NCI-H1694 (cell line): ENCODE results near the gene IFNAR2.

Experiments used
- DNase-seq: peaks from one replicate; lab custom pipeline; 2025; lab: John Stamatoyannopoulos, UW

IFNAR2 gene

DNA sequence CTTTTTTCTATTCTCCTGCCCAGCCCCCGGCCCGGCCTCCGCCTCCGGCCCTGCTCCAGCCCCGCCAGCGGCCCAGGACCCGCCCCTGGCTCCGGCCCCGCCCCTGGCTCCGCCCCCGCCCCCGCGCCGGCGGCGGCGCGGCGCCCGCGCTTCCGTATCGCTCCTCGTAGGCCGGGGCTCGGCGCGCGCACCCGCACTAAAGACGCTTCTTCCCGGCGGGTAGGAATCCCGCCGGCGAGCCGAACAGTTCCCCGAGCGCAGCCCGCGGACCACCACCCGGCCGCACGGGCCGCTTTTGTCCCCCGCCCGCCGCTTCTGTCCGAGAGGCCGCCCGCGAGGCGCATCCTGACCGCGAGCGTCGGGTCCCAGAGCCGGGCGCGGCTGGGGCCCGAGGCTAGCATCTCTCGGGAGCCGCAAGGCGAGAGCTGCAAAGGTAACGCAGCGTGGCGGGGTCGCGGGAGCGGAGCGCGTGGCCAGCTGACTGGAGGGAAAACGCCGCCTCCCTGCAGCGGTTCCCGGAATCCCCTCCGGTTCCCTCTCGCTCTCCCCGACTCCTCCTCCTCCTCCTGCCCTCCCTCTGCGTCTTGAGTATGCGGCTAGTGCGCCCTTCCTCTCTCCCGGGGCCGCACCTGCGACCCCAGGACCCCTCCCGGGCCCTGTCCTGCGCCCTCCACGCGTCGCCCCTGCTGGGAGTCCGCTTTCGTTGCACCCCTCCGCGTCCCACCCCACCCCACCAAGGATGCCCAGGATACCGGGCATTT is at the start of gene IFNAR2:
Gene IFNAR2, plus strand, starts transcription at position 155 of the 761 bp plus-strand sequence. CDS start 11,985 bp downstream, outside the sequence.
- DNase-seq = no peak

DNA sequence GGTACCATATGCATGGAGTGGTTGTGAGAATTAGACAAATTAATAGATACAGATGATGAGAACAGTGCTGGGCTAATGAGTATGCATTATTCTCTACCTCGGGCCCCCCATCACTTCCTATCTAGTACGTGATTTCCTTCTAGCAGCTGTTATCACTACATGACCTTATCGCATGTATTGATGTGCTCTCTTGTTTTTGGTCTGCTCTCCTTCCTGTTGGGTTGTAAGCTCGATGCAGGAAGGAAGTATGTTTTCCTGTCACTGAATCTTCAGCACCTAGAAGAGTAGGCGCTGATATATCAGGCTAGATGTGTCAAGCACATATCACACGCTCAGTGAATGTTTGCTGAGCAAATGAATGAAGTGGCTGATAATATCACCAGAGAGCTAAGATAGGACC is 43.9 kb upstream of the IFNAR2 start:
- DNase-seq = no peak

DNA sequence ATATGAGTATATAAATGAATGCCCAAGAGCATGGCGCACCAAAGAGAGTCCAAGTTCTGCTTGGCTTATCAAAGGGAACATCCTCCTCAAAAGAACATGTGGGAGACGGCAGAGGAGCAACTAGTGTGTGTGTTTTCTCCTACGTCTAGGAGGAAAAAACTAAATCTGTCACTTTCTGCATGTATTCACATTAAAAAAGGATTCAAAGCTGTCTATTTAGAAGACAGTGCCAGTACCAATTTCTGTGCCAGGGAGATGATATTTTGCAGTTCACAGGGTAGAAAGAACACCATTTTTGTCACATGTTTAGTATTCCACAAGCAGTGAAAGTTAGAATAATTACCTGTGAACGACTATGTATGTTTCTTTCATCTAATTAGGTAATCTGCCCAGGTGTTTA is 42.5 kb upstream of the IFNAR2 start:
- no peak for DNase-seq

DNA sequence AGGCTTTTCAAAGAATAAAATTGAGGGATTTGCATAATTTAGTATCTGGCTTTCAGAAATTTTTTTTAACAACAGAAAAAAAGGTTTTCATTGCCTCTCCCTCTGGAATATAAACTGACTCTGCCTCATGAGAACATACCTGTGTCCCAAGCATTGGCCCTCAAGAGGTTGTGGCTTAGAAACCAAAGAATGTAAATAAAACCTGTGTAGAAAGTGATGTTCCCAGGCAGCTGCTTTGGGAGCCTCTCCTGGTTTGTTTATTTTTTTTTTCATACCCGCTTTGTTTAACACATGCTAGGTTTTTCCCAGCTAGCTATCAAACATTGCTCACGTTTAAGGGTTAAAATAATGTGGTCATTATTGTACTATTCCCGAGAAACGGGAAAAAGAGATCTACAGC is 40.5 kb upstream of the IFNAR2 start:
- no peak for DNase-seq

DNA sequence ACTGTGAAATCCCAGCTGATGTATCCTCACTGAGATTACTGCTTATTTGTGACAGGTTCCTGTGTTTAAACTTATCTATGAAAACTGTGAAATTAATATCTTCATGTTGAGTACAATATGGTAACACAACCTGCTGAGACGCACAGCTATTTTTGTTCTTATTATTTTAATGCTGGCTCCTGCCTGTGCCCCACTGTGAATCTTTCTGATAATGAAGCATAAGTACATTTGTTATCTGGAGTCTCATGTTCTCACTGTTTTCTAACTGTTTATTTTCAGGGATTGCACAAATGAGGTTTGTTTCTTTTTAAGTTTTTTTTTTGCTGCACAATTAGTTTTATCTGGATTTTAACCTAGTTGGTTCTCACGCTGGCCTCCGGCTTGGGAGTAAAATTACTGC is 39.9 kb upstream of the IFNAR2 start:
- no peak for DNase-seq

DNA sequence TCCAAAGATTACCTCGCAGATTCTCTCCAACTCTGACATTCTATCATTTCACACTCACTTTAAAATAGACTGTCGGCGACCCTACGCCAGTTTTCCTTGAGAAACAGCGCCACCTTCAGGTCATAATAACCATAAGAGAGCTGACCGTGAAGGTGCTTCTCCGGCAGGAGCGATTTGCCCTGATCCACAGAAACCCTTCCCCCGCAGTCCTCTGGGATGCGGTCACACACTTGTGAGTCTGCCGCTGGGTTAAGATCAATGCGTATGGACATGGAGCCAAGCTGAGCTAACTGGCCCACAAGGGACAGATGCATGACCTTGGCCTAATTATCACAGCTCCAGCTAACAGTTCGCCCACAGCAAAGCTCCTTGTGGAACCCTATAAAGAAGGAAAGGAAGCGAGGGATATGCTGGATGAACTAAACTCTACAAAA is 32.8 kb upstream of the IFNAR2 start:
- DNase-seq = peak; percentile 91

DNA sequence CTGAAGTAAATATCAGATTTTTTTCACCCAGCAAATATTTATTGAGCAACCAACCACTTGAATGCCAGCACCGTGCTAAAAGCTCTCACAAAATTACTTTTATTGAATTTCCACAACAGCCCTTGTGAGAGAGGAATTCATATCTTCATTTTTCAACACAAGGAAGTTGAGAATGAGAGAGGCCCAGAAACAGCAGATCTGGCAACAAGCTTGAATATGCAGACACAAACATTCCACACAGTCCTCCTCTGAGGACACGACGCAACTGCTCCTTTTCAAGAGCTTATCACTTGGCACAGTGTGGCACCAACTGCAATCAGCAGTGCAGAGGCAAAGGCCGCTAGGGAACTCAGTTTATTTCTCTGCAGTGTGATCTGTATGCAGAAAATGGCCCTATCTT is 32.2 kb upstream of the IFNAR2 start:
- DNase-seq = no peak

DNA sequence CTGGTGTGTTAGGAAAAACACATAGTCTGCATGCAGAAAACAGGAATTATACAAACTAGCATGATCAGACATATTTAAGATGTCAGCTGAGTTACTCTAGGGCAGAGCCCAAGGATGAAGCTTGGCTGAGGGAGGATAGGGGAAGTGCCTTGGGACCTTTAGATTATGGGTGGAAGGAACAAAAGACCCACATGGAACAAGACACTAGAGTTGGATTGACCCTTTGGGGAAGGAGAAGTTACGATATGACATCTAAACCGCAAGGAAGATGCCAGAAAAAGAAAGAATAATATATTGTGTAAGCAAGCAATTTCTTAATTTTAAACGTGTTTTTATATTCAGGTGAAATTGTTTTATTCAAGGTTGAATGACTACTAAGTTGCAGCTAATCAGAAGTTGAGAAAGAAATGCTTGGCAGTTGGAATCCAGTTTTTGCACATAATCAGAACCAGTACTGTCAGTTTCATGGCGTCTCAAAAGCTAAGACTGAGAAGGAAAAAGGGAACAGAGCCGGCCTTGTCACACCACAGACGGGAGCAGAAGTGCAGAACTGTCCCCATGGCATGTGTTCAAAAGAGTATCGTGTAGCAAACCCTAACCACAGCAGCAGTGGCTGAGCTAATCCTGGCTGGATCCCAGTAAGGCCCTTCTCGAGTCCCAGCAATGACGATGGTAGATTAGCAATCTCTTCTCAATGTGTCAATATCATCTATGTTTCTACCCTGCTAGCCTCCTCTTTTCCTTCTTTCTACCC is 31.2 kb upstream of the IFNAR2 start:
- peak; percentile 34 for DNase-seq

DNA sequence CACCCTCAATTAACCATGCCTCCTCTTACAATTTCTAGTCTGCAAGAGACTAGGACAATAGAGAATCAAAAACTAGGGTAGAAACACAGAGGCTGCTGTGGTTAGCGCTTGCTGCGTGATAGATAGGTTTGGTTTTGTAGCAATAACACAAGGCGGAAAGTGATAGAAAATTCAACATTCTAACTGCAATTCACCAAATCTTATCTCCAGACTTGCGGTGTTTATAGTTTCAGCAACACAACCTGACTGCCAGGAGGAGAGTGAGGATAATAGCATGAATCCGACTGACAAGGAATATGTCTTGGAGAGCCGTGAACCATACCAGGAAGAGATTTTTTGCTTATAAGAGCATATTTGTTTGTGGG is 30.7 kb upstream of the IFNAR2 start:
- no peak for DNase-seq

DNA sequence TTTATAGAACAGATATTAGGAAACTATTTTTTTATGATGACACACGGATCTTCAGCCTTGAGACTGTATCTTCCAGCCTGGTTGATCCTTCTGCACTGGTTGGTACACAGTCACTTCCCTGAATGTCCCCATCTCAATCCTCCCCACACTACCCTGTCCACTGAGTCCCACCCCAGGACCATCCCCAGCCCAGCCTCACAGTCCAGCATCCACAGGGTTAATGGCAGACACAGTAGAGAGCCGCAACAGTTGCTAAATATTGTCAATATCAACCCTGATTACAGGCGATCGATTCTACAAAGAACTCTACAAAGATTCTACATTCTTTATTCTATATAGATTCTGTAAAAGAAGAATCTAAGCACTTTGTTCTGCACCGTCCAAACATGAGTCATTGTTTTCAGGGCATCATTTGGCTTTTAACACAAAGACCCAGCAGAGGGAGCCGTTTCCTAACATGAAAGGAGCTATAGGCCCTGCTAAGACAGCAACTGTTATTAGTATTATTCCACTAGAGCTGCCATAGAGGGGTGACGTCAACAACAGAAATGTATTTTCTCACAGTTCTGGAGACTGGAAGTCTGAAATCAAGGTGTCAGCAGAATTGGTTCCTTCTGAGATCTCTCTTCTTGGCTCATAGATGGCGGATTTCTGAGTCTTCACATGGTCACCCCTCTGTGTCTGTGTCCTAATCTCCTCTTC is 30.1 kb upstream of the IFNAR2 start:
- DNase-seq = peak; percentile 98

DNA sequence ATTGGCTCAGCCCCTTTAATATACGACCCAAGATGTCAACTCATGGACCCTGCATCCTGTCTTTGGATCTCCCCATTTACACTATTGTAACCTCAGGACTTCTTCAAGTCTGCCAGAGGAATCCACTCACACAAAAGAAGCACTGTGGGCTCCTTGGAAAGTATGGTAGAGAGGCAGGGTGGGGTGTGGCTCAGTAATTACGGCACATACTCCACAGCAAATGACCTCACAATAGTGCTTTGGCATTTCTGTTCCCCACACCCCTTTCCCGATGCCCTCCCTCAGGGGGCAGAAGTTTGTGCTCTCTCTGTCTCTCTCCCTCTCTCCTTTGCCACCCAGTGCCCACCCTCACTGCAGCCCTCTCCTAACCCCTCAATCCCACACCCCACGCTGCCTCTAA is 27.8 kb upstream of the IFNAR2 start:
- DNase-seq = no peak

DNA sequence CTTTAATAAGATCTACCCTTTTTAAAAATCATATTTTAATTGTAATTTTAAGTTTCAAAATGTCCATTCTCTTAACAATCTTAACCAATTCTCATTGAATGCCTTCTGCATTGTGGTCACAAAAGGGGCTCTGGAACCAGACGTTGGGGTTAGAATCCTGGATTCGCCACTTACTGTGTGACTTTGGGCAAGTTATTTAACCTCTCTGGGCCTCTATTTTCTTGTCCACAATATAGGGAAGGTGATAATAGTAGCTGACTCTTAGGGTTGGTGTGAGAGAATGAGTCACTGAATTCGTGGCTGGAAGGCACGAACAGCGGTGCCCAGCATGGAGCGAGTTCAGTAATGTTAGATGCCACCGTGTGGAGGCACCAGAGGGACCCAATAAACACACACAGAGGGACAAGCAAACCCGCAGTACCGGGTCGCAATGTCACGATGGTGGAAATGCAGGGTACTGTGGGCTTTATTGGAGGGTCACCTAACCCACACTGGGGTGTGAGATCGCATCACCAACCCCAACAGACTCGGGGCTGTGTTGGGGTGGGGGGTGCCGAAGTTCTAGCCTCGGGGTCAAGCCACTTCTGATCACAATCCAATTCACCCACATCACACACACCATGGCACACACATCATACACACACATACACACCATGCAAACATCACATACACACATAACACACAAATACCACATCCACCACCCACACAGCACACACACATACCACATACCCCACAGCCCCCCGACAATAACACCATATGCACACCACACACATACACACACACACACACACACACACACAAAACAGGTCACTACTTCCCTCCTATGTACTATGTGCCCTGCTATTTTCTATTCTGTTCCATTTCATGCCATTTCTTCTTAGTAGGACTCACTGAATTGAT is 27.0 kb upstream of the IFNAR2 start:
- DNase-seq = no peak

DNA sequence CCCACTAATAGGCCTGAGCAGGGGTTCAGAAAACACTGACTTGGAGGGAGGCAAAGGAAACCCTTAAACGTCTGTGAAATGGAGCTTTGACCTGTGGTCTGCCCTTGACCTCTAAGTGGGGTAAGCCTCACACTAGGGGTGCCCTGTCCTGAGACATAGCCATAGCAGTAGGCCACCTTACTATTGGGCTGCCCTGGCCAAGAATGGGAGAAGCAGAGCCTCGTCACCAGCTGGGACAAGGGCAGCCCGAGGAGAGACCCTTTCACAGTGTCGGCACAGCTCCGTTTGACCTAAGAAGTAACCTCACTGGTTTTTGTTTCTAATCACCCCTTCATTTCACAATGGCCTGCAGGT is 26.4 kb upstream of the IFNAR2 start:
- no peak for DNase-seq

DNA sequence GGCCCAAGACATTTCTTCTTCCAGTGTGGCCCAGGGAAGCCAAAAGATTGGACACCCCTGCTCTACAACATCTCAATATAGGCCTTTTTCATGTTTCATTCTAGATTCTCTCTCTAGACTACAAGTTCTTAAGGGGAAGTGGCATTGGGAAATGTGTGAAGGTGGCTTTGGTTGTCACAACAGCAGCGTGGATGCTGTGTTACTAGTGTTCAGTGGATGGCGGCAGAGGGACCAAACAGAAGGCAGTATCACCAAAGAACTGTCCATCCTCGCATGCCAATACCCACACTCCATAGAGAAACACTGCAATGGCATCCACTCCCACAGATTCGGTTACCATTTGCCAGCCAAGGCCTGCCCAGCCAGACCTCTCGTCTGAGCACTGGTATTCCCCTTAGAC is 24.3 kb upstream of the IFNAR2 start:
- no peak for DNase-seq

DNA sequence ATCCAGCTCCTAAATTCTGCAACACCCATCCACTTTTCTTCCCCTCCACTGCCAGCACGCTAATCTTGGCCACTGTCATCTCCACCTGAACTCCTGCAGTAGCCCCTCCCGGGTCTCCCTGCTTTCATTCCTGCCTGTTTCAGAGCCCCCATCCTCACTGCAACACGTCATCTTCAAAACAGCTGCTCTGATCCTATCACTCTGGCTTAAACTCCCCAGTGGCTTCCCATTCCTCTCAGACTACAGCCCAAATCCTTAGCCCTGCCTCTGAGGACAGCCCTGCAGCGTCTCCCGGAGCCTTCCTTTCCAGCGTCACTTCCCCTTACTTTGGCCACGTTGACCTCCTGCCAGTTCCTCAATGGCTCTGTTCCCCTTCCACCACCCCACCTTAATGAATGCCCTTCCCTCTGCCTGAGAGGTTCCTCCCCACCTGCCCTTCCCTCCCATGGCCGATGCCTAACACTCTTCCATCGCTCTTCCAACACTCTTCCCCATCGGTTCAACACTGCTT is 22.9 kb upstream of the IFNAR2 start:
- no peak for DNase-seq

DNA sequence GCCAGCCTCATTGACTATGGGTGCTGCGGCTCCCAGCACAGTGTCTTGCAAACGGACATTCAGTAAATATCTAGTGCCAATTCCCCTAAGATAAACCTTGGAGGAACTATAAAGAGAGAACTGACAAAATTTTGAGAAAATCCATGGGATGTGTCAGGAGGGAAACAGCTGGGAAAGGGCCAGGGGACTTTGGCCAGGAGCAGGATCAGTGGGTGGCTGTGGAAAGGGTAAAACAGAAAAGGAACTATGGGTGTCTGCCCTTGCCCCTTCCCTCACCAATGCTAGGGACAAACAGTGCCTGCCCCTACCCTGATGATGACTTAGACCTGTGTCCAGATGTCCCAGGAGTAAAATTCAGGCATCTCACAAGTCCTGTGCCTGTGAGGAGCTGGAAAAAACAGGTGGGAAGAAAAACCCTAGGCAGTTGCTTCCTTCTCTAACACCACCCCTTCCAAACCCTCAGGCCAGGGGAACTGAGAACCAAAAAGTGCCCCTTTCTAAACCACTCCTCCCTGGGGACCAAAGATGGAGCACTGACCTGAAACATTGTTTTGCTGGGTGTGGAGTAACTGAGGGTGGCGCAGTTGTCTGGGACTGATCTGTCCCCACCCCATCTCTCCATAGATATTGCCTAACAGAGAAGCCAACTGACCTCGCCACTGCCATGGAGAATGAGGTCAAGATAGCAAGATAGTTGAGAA is 22.1 kb upstream of the IFNAR2 start:
- DNase-seq = no peak

DNA sequence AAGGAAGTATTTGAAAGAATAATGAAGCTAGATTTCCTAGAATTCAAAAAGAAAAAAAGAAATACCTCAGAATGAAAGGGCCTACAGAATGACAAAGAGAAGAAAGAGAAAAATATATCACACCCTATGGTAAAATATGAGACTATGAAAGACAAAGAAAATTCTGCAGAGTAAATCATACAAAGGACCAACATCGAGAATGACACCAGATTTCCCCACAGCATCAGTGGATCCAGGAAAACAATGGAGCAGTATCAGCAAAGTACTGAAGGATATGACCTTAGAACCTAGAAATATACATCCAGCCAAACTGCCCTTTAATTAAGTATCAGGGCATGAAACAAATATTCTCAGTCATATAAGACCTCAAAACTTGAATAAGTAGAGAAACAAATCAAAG is 21.2 kb upstream of the IFNAR2 start:
- DNase-seq = no peak

DNA sequence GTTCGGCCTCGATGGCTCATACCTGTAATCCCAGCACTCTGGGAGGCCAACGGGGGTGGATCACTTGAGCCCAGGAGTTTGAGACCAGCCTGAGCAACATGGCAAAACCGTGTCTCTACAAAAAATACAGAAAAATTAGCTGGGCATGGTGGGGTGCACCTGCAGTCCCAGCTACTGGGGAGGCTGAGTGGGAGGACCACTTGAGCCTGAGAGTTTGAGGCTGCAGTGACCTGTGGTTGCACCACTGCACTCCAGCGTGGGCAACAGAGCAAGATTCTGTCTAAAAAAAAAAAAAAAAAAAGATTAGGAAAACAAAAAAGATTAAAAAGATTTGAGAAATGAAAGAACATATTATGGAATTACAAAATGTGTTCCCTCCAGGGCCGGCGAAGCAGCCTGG is 18.4 kb upstream of the IFNAR2 start:
- no peak for DNase-seq

DNA sequence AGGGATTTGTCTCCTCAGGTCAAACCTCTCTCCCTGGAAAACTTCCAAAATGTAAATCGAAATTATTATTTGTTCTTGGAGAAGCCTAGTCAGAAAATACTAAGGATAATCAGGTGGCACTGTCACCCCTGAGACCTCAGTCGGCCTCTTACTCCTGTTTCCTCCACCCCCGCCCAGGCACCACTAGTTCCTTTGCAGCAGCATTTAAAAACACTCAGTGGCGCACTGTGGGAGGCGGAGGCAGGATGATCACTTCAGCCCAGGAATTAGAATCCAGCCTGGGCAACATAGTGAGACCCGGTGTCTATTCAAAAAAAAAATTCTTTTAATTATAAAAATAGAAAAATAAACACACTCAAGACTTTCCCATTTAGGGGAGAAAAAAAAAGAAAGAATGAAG is 18.0 kb upstream of the IFNAR2 start:
- DNase-seq = no peak

DNA sequence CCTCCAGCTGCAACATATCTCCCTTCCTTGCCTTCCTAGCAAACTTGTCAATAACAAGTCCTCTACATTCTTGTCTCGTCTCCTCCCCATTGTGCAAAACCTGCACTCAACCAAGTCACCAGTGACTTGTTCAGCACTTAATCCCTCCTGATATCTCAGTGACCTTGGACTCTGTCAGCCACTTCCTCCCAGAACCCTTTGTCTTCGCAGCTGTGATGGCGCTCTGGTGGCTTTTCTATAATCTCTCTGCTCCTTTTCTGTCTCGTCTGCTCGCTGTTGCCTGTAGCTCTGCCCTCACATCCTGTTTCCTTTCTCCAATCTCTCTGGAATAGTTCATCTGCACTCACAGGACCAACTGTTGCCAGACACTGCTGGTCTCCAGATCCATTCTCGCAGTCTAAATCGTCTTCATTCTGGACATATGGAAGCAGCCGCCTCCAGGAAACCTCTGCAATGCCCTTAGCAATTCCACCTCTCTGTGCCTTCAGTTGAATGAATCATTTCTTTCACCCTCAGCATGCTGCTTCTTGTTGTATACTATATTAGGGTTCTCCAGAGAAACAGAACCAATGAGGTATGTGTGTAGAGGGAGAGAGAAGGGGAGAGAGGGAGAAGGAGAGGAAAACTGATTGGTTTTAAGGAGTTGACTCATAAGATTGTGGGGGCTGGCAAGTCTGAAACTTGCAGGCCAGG is 17.4 kb upstream of the IFNAR2 start:
- no peak for DNase-seq

DNA sequence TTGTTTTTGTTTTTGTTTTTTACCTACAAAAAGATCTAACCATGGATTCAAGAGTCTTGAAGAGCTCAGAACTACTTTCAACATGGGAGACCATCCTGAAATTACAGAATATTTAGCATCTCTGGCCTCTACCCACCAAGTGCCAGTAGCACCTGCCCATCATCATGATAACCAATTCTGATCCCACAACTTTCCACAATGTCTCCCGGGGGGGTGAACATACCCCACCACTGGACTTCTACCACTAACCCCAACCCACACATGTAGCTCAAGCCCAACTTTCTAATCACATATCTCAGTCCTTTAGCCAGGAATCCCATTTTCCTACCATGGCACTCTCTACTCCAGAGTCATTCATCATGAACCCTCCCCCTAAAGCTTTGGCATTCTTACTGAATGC is 15.7 kb upstream of the IFNAR2 start:
- no peak for DNase-seq
